GM12865 (cell line): ENCODE measurements around the gene THAP3.
A peak's percentile ranks its signal among the peaks of the same experiment; 100 is the strongest.

Source experiments
- DNase-seq: peaks from one replicate; pipeline ENCODE4 v3.0.0; 2010; ENCODE audit warnings: low read depth
- H3K4me3 ChIP-seq: 2 replicates; pipeline ENCODE4 v1.5.1; 2011; ENCODE audit warnings: mild to moderate bottlenecking, low read depth, low read length, control low read depth
- CTCF ChIP-seq: IDR thresholded peaks from 2 replicates; pipeline ENCODE4 v1.5.1; 2011; ENCODE audit warnings: low read length, control low read depth, low read depth, inconsistent platforms; ENCODE audit not compliant: insufficient read depth; ENCODE audit errors: missing control alignments

Gene THAP3

GRCh38 chr1:6624710-6625583, at the start of gene THAP3:
Gene THAP3 (plus strand): TSS chr1:6624868. CDS start chr1:6625219, 351 bp downstream.
- DNase-seq = peak; percentile 92
- TF ChIP-seq CTCF = peak; percentile 20
- peak within 1 kb of the TSS; percentile 82 for H3K4me3 ChIP-seq

- TF ChIP-seq CTCF = no peak
- no peak overlapping the region for H3K4me3 ChIP-seq
- DNase-seq = no peak
Measured at GRCh38 chr1:6577831-6578525, 46.7 kb upstream of the THAP3 start.

GRCh38 chr1:6578624-6579373, 45.9 kb upstream of the THAP3 start:
- H3K4me3 ChIP-seq = no peak overlapping the region
- no peak for DNase-seq
- TF ChIP-seq CTCF = no peak

- no peak for TF ChIP-seq CTCF
- H3K4me3 ChIP-seq = peak within 1 kb of the TSS; percentile 83
- DNase-seq = peak; percentile 97
Measured at GRCh38 chr1:6579374-6580118, 45.1 kb upstream of the THAP3 start, which contains the start of gene ZBTB48. Gene ZBTB48 (plus strand): TSS chr1:6579994. CDS start chr1:6580610, 616 bp downstream.

- peak overlapping the region; percentile 83 for H3K4me3 ChIP-seq
- no peak for DNase-seq
- TF ChIP-seq CTCF = no peak
Measured at GRCh38 chr1:6580119-6580592, 44.5 kb upstream of the THAP3 start.
